ENCODE data around the gene ERFL.

DNA sequence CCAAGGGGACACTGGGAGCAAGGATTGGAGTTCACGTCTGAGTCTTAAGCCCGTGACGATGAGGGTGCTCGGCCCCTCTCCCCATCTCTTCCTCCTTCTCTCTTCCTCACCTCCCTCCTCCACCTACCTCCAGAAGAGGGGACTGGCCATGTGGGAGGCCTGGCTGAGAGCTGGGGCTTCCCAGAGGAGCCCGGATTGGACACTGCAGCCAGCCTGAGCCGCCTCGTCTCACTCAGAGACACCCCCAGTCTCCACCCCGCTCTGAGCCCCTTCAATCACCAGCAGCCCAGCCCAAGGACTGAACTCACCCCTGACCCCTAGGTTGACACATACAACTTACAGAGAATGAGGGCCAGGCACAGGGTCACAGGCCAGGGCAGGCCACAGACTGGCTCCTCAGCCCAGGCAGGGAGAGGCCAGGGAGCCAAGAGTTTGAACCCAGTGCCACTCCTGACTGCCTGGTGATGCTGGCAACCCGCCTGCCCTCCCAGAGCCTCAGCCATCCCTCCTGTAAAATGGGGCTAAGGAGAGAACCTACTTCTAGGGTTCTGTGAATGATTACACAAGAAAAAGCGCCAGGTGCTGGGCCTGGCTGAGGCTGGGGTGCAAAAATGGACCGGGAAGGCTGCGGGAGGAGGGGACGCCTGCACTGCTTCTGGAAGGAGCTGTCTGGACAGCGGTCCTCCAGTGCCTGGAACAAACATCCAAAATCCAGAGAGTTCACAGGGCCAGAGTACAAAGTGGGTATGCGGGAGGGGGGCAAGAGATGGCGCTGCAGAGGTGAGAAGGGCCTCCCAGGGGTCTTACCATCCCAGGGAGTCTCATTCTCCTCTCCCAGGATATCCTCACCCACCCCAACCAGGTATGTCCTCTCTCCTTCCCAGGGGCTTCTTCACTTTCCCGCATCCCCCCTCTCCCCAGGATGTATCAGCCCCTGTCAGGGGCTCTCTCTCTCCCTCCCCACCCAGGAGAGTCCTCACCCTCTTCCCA lies 50.0 kb downstream of the ERFL start:
- TF ChIP-seq CTCF (IDR thresholded peaks at IDR 0.05), result no peak
- TF ChIP-seq EZH2 (IDR thresholded peaks at IDR 0.05; ENCODE audit: borderline replicate concordance, insufficient read depth, low read depth, low read length, poor library complexity, severe bottlenecking), result no peak
